Neuronal stem cell (in vitro differentiated cells): ENCODE measurements around the gene CERCAM.
A peak's percentile ranks its signal among the peaks of the same experiment; 100 is the strongest.

Experiments
- DNase-seq: peaks from one replicate; pipeline ENCODE4 v3.0.0-alpha.2; 2013; ENCODE audit warnings: low spot score
- H2AFZ ChIP-seq: one replicate; pipeline ENCODE4 v1.6.1; 2013; ENCODE audit warnings: mild to moderate bottlenecking, low read length, inconsistent platforms
- H2AK5ac ChIP-seq: 2 replicates; pipeline ENCODE4 v1.6.1; 2013; ENCODE audit warnings: low read depth, mild to moderate bottlenecking, inconsistent platforms, low read length, moderate library complexity, mixed read lengths
- H2BK120ac ChIP-seq: 2 replicates; pipeline ENCODE4 v1.6.1; 2013; ENCODE audit warnings: low read depth, mild to moderate bottlenecking, inconsistent platforms, low read length, moderate library complexity, mixed read lengths
- H2BK12ac ChIP-seq: one replicate; pipeline ENCODE4 v1.6.1; 2013; ENCODE audit warnings: low read length, inconsistent platforms
- H2BK15ac ChIP-seq: 2 replicates; pipeline ENCODE4 v1.6.1; 2013; ENCODE audit warnings: mild to moderate bottlenecking, low read length, inconsistent platforms, mixed read lengths
- H2BK5ac ChIP-seq: one replicate; pipeline ENCODE4 v1.6.1; 2013; ENCODE audit warnings: inconsistent platforms, mild to moderate bottlenecking, low read length, moderate library complexity
- H3K14ac ChIP-seq: one replicate; pipeline ENCODE4 v1.6.1; 2013; ENCODE audit warnings: low read length, inconsistent platforms
- H3K18ac ChIP-seq: 2 replicates; pipeline ENCODE4 v1.6.1; 2013; ENCODE audit warnings: low read length, inconsistent platforms
- H3K23ac ChIP-seq: 2 replicates; pipeline ENCODE4 v1.6.1; 2013; ENCODE audit warnings: low read depth, mild to moderate bottlenecking, mixed read lengths, low read length, inconsistent platforms; ENCODE audit not compliant: poor library complexity
- H3K27ac ChIP-seq: replicated peaks from 3 replicates; pipeline ENCODE4 v1.5.1; 2013; ENCODE audit warnings: low read length, inconsistent platforms
- H3K27me3 ChIP-seq, 3 experiments: 2 replicates each; pipeline ENCODE4 v1.6.1; 2013; ENCODE audit warnings: low read length in 3 of 3, mild to moderate bottlenecking in 2 of 3, inconsistent platforms in 1 of 3, low read depth in 1 of 3, mixed read lengths in 1 of 3, moderate library complexity in 1 of 3; ENCODE audit not compliant: control insufficient read depth in 3 of 3, insufficient read depth in 3 of 3
- H3K36me3 ChIP-seq, 2 donors: replicated peaks in 1 of 2; 2 replicates each; pipeline ENCODE4 v1.6.1; 2013; ENCODE audit warnings: low read length in 2 of 2; ENCODE audit not compliant: control insufficient read depth in 2 of 2, insufficient read depth in 2 of 2
- H3K4ac ChIP-seq: 2 replicates; pipeline ENCODE4 v1.6.1; 2013; ENCODE audit warnings: inconsistent platforms, mild to moderate bottlenecking, low read length, moderate library complexity
- H3K4me1 ChIP-seq, 2 donors: 1 replicate in 1 of 2; 2 replicates in 1 of 2; pipeline ENCODE4 v1.6.1; 2013; ENCODE audit warnings: low read length in 2 of 2, low read depth in 1 of 2; ENCODE audit not compliant: control insufficient read depth in 2 of 2, insufficient read depth in 1 of 2
- H3K4me2 ChIP-seq: one replicate; pipeline ENCODE4 v1.6.1; 2013; ENCODE audit warnings: mild to moderate bottlenecking, low read length, inconsistent platforms; ENCODE audit not compliant: insufficient read depth, poor library complexity, severe bottlenecking
- H3K4me3 ChIP-seq, 2 donors: 2 replicates each; pipeline ENCODE4 v1.5.1; 2013; ENCODE audit warnings: low read length in 2 of 2, mild to moderate bottlenecking in 2 of 2, inconsistent platforms in 1 of 2, moderate library complexity in 1 of 2
- H3K79me1 ChIP-seq: one replicate; pipeline ENCODE4 v1.6.1; 2013; ENCODE audit warnings: low read depth, mild to moderate bottlenecking, inconsistent platforms, low read length, moderate library complexity
- H3K9ac ChIP-seq: one replicate; pipeline ENCODE4 v1.6.1; 2013; ENCODE audit warnings: mild to moderate bottlenecking, low read depth, low read length, inconsistent platforms; ENCODE audit not compliant: poor library complexity
- H3K9me3 ChIP-seq, 2 donors: replicated peaks in 1 of 2; 2 replicates each; pipeline versions ENCODE3 to v1.6.1; 2013; ENCODE audit warnings: low read length in 2 of 2, mild to moderate bottlenecking in 2 of 2, inconsistent platforms in 1 of 2, low read depth in 1 of 2, mixed read lengths in 1 of 2, moderate library complexity in 1 of 2; ENCODE audit not compliant: control insufficient read depth in 2 of 2, insufficient read depth in 1 of 2
- H4K8ac ChIP-seq: one replicate; pipeline ENCODE4 v1.6.1; 2013; ENCODE audit warnings: low read depth, mild to moderate bottlenecking, inconsistent platforms, low read length, moderate library complexity
- H4K91ac ChIP-seq: one replicate; pipeline ENCODE4 v1.6.1; 2013; ENCODE audit warnings: low read length, low read depth, mild to moderate bottlenecking, inconsistent platforms; ENCODE audit not compliant: poor library complexity
- WGBS, 2 donors: extraction: QIAGEN DNeasy Blood & Tissue Kit; methylation state at CpG; one replicate each; pipeline ENCODE4 v1.1.7; 2013; ENCODE audit warnings: missing lambda C conversion rate in 2 of 2, mixed read lengths in 1 of 2; ENCODE audit not compliant: insufficient read length in 2 of 2, insufficient replicate concordance in 1 of 2; ENCODE audit errors: extremely low coverage in 2 of 2; 5-methylcytosine and 5-hydroxymethylcytosine counted together

Gene CERCAM

GRCh38 chr9:128455849-128456612 lies 35.4 kb downstream of the CERCAM start, which contains the start of gene ODF2:
Gene ODF2, plus strand, starts transcription at chr9:128456006. Its CDS starts 86 bp downstream, at chr9:128456092.
- WGBS, 2 donors = no CpG with 5 or more reads among the region's 82 CpGs

GRCh38 chr9:128456613-128457061 lies 36.0 kb downstream of the CERCAM start:
- WGBS, 2 donors = no CpG with 5 or more reads among the region's 48 CpGs
- H3K27ac ChIP-seq = peak overlapping the region; percentile 79
- DNase-seq = peak; percentile 48

More at GRCh38 chr9:128455849-128456612, 35.4 kb downstream of the CERCAM start, which contains the start of gene ODF2:
- no peak within 1 kb of the TSS for H2BK120ac ChIP-seq
- no peak within 1 kb of the TSS for H3K4ac ChIP-seq
- peak within 1 kb of the TSS; percentile 79 for H3K27ac ChIP-seq
- H3K79me1 ChIP-seq = peaks cover 5% of the 10 kb centered on the region
- H4K91ac ChIP-seq = no peak within 1 kb of the TSS
- DNase-seq = peak; percentile 95
- H3K9ac ChIP-seq = peak within 1 kb of the TSS; percentile 95
- H3K27me3 ChIP-seq = peaks cover 0 to 4% (median 2%) of the 10 kb centered on the region in 3 experiments
- peak within 1 kb of the TSS; percentile 95 for H2BK5ac ChIP-seq
- H2AK5ac ChIP-seq = peak within 1 kb of the TSS; percentile 52
- H3K4me3 ChIP-seq = peak within 1 kb of the TSS; percentile 57 to 87
- H3K36me3 ChIP-seq = peaks cover 9 to 23% of the 10 kb centered on the region in 2 donors
- peak within 1 kb of the TSS; percentile 84 for H2BK12ac ChIP-seq
- peaks cover 5% of the 10 kb centered on the region in 2 donors for H3K4me1 ChIP-seq
- no peak within 1 kb of the TSS for H4K8ac ChIP-seq
- peak within 1 kb of the TSS; percentile 90 for H3K18ac ChIP-seq
- peak within 1 kb of the TSS; percentile 91 for H2AFZ ChIP-seq
- peak within 1 kb of the TSS; percentile 82 for H3K14ac ChIP-seq
- H2BK15ac ChIP-seq = no peak within 1 kb of the TSS
- peak within 1 kb of the TSS; percentile 91 for H3K23ac ChIP-seq
- H3K4me2 ChIP-seq = peak within 1 kb of the TSS; percentile 91
- no peaks in the 10 kb centered on the region for H3K9me3 ChIP-seq

DNA sequence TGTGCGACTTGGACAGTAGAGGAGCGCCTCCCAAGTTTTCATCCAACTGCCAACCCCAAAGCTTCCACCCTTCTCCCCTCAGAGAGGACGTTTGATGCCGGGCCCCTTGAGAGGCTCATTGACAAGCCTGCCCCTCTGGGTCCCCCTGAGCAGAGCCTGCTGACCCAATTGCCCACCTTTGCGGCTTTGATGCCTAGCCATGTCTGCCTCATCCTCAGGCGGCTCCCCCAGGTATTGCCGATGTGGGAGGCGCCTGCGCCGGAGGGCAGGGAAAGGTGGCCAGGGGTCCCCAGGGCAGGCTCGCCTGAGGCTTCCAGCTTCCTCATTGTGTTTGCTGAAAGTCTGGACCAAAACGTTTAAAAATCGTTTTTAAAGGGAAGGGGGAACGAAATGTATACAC lies 36.5 kb downstream of the CERCAM start:
- no peak overlapping the region for H2BK5ac ChIP-seq
- no peak overlapping the region for H2BK12ac ChIP-seq
- peaks cover 9 to 33% of the 10 kb centered on the region in 2 donors for H3K36me3 ChIP-seq
- peaks cover 5% of the 10 kb centered on the region in 2 donors for H3K4me1 ChIP-seq
- peak overlapping the region; percentile 57 to 87 for H3K4me3 ChIP-seq
- no peak overlapping the region for H3K27ac ChIP-seq
- peaks cover 5% of the 10 kb centered on the region for H3K79me1 ChIP-seq
- no peak for DNase-seq
- H3K9ac ChIP-seq = no peak overlapping the region
- H3K18ac ChIP-seq = peak overlapping the region; percentile 70
- H4K91ac ChIP-seq = no peak overlapping the region
- WGBS, 2 donors = no CpG with 5 or more reads among the region's 14 CpGs
- peak overlapping the region; percentile 91 for H2AFZ ChIP-seq
- peaks cover 0 to 2% (median 0%) of the 10 kb centered on the region in 3 experiments for H3K27me3 ChIP-seq
- H2BK120ac ChIP-seq = no peak overlapping the region
- peak overlapping the region; percentile 78 for H2AK5ac ChIP-seq
- H3K23ac ChIP-seq = no peak overlapping the region
- no peak overlapping the region for H3K14ac ChIP-seq
- H3K9me3 ChIP-seq = no peaks in the 10 kb centered on the region
- no peak overlapping the region for H3K4ac ChIP-seq
- no peak overlapping the region for H2BK15ac ChIP-seq
- H3K4me2 ChIP-seq = peak overlapping the region; percentile 91
- H4K8ac ChIP-seq = no peak overlapping the region

More at GRCh38 chr9:128456613-128457061, 36.0 kb downstream of the CERCAM start:
- Histone ChIP-seq H3K4me3 (peak overlapping the region; percentile 57 to 87), H2AFZ (peak overlapping the region; percentile 91), H3K9ac (peak overlapping the region; percentile 95), H4K91ac (no peak overlapping the region), H2BK15ac (no peak overlapping the region), H3K4ac (no peak overlapping the region), H3K14ac (no peak overlapping the region), H3K36me3 (peaks cover 9 to 27% of the 10 kb centered on the region in 2 donors), H3K23ac (peak overlapping the region; percentile 91), H2AK5ac (no peak overlapping the region), H4K8ac (no peak overlapping the region), H3K4me2 (peak overlapping the region; percentile 91), H2BK12ac (peak overlapping the region; percentile 84), H3K4me1 (peaks cover 5% of the 10 kb centered on the region in 2 donors), H3K18ac (peak overlapping the region; percentile 90), H3K79me1 (peaks cover 5% of the 10 kb centered on the region), H3K27me3 (peaks cover 0 to 3% (median 2%) of the 10 kb centered on the region in 3 experiments), H2BK5ac (peak overlapping the region; percentile 95), H2BK120ac (no peak overlapping the region), H3K9me3 (no peaks in the 10 kb centered on the region)

GRCh38 chr9:128459011-128459410 lies 38.4 kb downstream of the CERCAM start:
- Histone ChIP-seq H3K9ac (no peak overlapping the region), H3K9me3 (no peaks in the 10 kb centered on the region), H3K4me2 (no peak overlapping the region), H2BK15ac (no peak overlapping the region), H2BK12ac (no peak overlapping the region), H3K79me1 (peaks cover 5% of the 10 kb centered on the region), H3K18ac (no peak overlapping the region), H2AK5ac (no peak overlapping the region), H3K4me3 (no peak overlapping the region), H3K14ac (no peak overlapping the region), H4K8ac (no peak overlapping the region), H3K27ac (no peak overlapping the region), H2BK120ac (no peak overlapping the region), H2BK5ac (no peak overlapping the region), H3K27me3 (peaks cover 0 to 2% (median 0%) of the 10 kb centered on the region in 3 experiments), H3K23ac (no peak overlapping the region), H2AFZ (no peak overlapping the region), H3K36me3 (peaks cover 16 to 50% of the 10 kb centered on the region in 2 donors), H3K4ac (no peak overlapping the region), H3K4me1 (peaks cover 5% of the 10 kb centered on the region in 2 donors), H4K91ac (no peak overlapping the region)
- WGBS, 2 donors = no CpG with 5 or more reads among the region's 3 CpGs
- no peak for DNase-seq
